Measurements from ENCODE around the gene CAPZA1. TPM values are rescaled to one million over a fixed set of nuclear protein-coding genes. Genes with fewer than 3 reads are reported as not detected.

CAPZA1 gene
- total RNA-seq, 1 donor from 2014 or later: 171 TPM

GRCh38 chr1:112698366-112699310, 79.0 kb downstream of the CAPZA1 start:
- Histone ChIP-seq H3K4me1 (ENCODE audit: insufficient read depth, low read length) (peaks cover 40% of the 10 kb centered on the region), H3K4me3 (ENCODE audit: insufficient read depth, low read depth, low read length) (no peak overlapping the region), H3K9ac (ENCODE audit: low read length) (no peak overlapping the region), H3K4me2 (ENCODE audit: low read length) (no peak overlapping the region), H4K20me1 (ENCODE audit: insufficient read depth, low read length) (peaks cover 17% of the 10 kb centered on the region), H3K79me2 (ENCODE audit: insufficient read depth, low read length) (peaks cover 18% of the 10 kb centered on the region), H3K9me3 (ENCODE audit: insufficient read depth, low read depth, low read length) (no peaks in the 10 kb centered on the region), H3K27ac (ENCODE audit: low read depth, low read length) (no peak overlapping the region), H3K27me3 (ENCODE audit: insufficient read depth, low read length) (no peaks in the 10 kb centered on the region), H2AFZ (ENCODE audit: low read depth, low read length) (no peak overlapping the region), H3K36me3 (ENCODE audit: insufficient read depth, low read length) (peaks cover 28% of the 10 kb centered on the region)
- no peak for TF ChIP-seq EZH2 (IDR thresholded peaks at IDR 0.05; ENCODE audit: insufficient read depth, low read length)
- TF ChIP-seq, protein P1, sequence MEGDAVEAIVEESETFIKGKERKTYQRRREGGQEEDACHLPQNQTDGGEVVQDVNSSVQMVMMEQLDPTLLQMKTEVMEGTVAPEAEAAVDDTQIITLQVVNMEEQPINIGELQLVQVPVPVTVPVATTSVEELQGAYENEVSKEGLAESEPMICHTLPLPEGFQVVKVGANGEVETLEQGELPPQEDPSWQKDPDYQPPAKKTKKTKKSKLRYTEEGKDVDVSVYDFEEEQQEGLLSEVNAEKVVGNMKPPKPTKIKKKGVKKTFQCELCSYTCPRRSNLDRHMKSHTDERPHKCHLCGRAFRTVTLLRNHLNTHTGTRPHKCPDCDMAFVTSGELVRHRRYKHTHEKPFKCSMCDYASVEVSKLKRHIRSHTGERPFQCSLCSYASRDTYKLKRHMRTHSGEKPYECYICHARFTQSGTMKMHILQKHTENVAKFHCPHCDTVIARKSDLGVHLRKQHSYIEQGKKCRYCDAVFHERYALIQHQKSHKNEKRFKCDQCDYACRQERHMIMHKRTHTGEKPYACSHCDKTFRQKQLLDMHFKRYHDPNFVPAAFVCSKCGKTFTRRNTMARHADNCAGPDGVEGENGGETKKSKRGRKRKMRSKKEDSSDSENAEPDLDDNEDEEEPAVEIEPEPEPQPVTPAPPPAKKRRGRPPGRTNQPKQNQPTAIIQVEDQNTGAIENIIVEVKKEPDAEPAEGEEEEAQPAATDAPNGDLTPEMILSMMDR (IDR thresholded peaks at IDR 0.05; ENCODE audit: insufficient read depth, low read depth, low read length): no peak
- H3K36me3 Mint-ChIP-seq (ENCODE audit: low read depth, unreplicated experiment): peaks cover 23% of the 10 kb centered on the region
- H3K27ac Mint-ChIP-seq (ENCODE audit: unreplicated experiment): peak overlapping the region; percentile 47
- peaks cover 49% of the 10 kb centered on the region for H3K4me1 Mint-ChIP-seq (ENCODE audit: low read depth, unreplicated experiment)
- FAIRE-seq (no peak), DNase-seq (ENCODE audit: low read depth) (no peak)
- H3K4me3 Mint-ChIP-seq (ENCODE audit: unreplicated experiment): no peak overlapping the region
- H3K9me3 Mint-ChIP-seq (ENCODE audit: unreplicated experiment): no peaks in the 10 kb centered on the region
- no peaks in the 10 kb centered on the region for H3K27me3 Mint-ChIP-seq (ENCODE audit: low read depth, unreplicated experiment)

- Mint-ChIP-seq H3K27ac (ENCODE audit: unreplicated experiment) (peak overlapping the region; percentile 96), H3K36me3 (ENCODE audit: low read depth, unreplicated experiment) (peaks cover 25% of the 10 kb centered on the region), H3K4me3 (ENCODE audit: unreplicated experiment) (peak overlapping the region; percentile 2), H3K27me3 (ENCODE audit: low read depth, unreplicated experiment) (no peaks in the 10 kb centered on the region), H3K4me1 (ENCODE audit: low read depth, unreplicated experiment) (peaks cover 55% of the 10 kb centered on the region), H3K9me3 (ENCODE audit: unreplicated experiment) (no peaks in the 10 kb centered on the region)
- Histone ChIP-seq H3K27me3 (ENCODE audit: insufficient read depth, low read length) (no peaks in the 10 kb centered on the region), H3K36me3 (ENCODE audit: insufficient read depth, low read length) (peaks cover 31% of the 10 kb centered on the region), H3K4me3 (ENCODE audit: insufficient read depth, low read depth, low read length) (no peak overlapping the region), H4K20me1 (ENCODE audit: insufficient read depth, low read length) (peaks cover 26% of the 10 kb centered on the region), H2AFZ (ENCODE audit: low read depth, low read length) (no peak overlapping the region), H3K27ac (ENCODE audit: low read depth, low read length) (peak overlapping the region; percentile 86), H3K4me1 (ENCODE audit: insufficient read depth, low read length) (peaks cover 50% of the 10 kb centered on the region), H3K9ac (ENCODE audit: low read length) (peak overlapping the region; percentile 69), H3K79me2 (ENCODE audit: insufficient read depth, low read length) (peaks cover 27% of the 10 kb centered on the region), H3K9me3 (ENCODE audit: insufficient read depth, low read depth, low read length) (no peaks in the 10 kb centered on the region), H3K4me2 (ENCODE audit: low read length) (peak overlapping the region; percentile 78)
- FAIRE-seq: no peak
- DNase-seq (ENCODE audit: low read depth): no peak
- TF ChIP-seq, protein P1 (IDR thresholded peaks at IDR 0.05; ENCODE audit: insufficient read depth, low read depth, low read length): no peak
- no peak for TF ChIP-seq EZH2 (IDR thresholded peaks at IDR 0.05; ENCODE audit: insufficient read depth, low read length)
Observed at GRCh38 chr1:112699425-112700144, 80.0 kb downstream of the CAPZA1 start.
